Measurements from ENCODE around the gene PRKRIP1.
"Not testable (repeated sequence)": the region's sequence is repeated elsewhere in the genome, so short reads cannot be mapped to it uniquely, and the experiment has no call there.

Gene PRKRIP1

GRCh38 chr7:102453319-102453718, 57.2 kb downstream of the PRKRIP1 start:
- Histone ChIP-seq H3K4me1 (ENCODE audit: control insufficient read depth, insufficient read depth, low read length) (no peaks in the 10 kb centered on the region), H3K4me3 (ENCODE audit: low read depth, low read length) (no peak overlapping the region), H3K9ac (ENCODE audit: low read depth, low read length) (no peak overlapping the region), H3K9me3 (ENCODE audit: control insufficient read depth, insufficient read depth, low read length) (no peaks in the 10 kb centered on the region), H3K36me3 (ENCODE audit: control insufficient read depth, insufficient read depth, low read length) (peaks cover 12% of the 10 kb centered on the region), H3K27me3 (ENCODE audit: control insufficient read depth, insufficient read depth, low read length) (no peaks in the 10 kb centered on the region)

- no peaks in the 10 kb centered on the region for H3K9me3 ChIP-seq (ENCODE audit: control insufficient read depth, insufficient read depth, low read length)
- H3K4me1 ChIP-seq (ENCODE audit: control insufficient read depth, insufficient read depth, low read length): no peaks in the 10 kb centered on the region
- peaks cover 16% of the 10 kb centered on the region for H3K36me3 ChIP-seq (ENCODE audit: control insufficient read depth, insufficient read depth, low read length)
- no peak overlapping the region for H3K4me3 ChIP-seq (ENCODE audit: low read depth, low read length)
- no peak overlapping the region for H3K9ac ChIP-seq (ENCODE audit: low read depth, low read length)
- H3K27me3 ChIP-seq (ENCODE audit: control insufficient read depth, insufficient read depth, low read length): no peaks in the 10 kb centered on the region
Observed at GRCh38 chr7:102454468-102454867, 58.3 kb downstream of the PRKRIP1 start.

DNA sequence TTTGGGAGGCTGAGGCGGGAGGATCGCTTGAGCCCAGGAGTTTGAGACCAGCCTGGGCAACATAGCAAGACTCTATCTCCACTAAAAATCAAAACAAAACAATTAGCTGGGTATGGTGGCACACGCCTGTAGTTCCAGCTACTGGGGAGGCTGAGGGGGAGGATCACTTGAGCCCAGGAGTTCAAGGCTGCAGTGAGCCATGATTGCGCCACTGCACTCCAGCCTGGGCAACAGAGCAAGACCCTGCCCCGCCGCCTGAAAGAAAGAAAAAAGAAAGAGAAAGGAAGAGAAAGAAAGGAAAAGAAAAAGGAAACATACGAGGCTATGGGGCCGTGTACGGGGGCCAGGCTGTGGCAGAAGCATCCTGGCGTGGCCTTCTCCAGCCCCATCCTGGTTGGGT, 58.8 kb downstream of the PRKRIP1 start:
- not testable (repeated sequence) for H3K9ac ChIP-seq (ENCODE audit: low read depth, low read length)

DNA sequence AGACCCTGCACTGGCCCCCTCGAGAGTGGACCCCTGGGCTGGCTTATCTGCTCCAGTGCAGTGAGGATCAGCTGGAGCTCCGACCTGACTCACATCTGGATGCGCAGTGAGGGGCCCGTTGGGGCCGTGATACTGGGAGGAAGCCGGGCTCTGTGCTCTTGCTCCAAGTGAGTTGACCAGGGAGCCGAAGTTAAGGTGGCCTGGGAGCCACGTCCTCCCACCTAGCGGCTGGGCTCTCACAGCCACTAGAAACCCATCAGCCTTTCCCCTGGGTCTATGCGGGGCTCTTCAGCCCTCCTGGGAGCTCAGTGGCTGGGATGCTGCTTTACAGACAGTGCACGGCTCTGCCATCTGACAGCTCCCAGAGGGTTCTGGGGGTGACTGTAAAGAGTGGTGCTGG, 59.4 kb downstream of the PRKRIP1 start:
- peaks cover 16% of the 10 kb centered on the region for H3K36me3 ChIP-seq (ENCODE audit: control insufficient read depth, insufficient read depth, low read length)
- no peak overlapping the region for H3K4me3 ChIP-seq (ENCODE audit: low read depth, low read length)
- H3K9ac ChIP-seq (ENCODE audit: low read depth, low read length): no peak overlapping the region
- H3K4me1 ChIP-seq (ENCODE audit: control insufficient read depth, insufficient read depth, low read length): no peaks in the 10 kb centered on the region
- no peaks in the 10 kb centered on the region for H3K27me3 ChIP-seq (ENCODE audit: control insufficient read depth, insufficient read depth, low read length)
- no peaks in the 10 kb centered on the region for H3K9me3 ChIP-seq (ENCODE audit: control insufficient read depth, insufficient read depth, low read length)

More for the DNA sequence above, 58.8 kb downstream of the PRKRIP1 start:
- not testable (repeated sequence) for H3K4me1 ChIP-seq (ENCODE audit: control insufficient read depth, insufficient read depth, low read length); H3K4me3 ChIP-seq (ENCODE audit: low read depth, low read length); H3K9me3 ChIP-seq (ENCODE audit: control insufficient read depth, insufficient read depth, low read length); H3K27me3 ChIP-seq (ENCODE audit: control insufficient read depth, insufficient read depth, low read length)
- peaks cover 16% of the 10 kb centered on the region for H3K36me3 ChIP-seq (ENCODE audit: control insufficient read depth, insufficient read depth, low read length)

DNA sequence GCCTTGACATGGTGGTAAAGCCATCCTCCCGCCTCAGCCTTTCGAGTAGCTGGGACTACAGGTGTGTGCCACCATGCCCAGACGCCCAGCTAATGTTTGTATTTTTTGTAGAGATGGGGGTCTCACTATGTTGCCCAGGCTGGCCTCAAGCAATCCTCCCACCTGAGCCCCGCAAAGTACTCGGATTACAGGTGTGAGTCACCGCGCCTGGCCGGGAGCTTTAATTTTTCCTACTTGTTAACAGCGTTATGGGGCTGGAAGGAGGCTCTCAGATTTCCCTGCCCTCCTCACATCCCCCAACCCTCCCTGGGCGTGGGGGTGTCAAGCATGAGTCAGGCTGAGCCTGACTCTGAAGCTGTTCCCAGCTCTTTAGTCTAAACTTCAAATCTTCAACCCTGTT, 60.2 kb downstream of the PRKRIP1 start:
- Histone ChIP-seq H3K9me3 (ENCODE audit: control insufficient read depth, insufficient read depth, low read length) (no peaks in the 10 kb centered on the region), H3K4me3 (ENCODE audit: low read depth, low read length) (no peak overlapping the region), H3K36me3 (ENCODE audit: control insufficient read depth, insufficient read depth, low read length) (peaks cover 16% of the 10 kb centered on the region), H3K4me1 (ENCODE audit: control insufficient read depth, insufficient read depth, low read length) (no peaks in the 10 kb centered on the region), H3K9ac (ENCODE audit: low read depth, low read length) (no peak overlapping the region), H3K27me3 (ENCODE audit: control insufficient read depth, insufficient read depth, low read length) (no peaks in the 10 kb centered on the region)

DNA sequence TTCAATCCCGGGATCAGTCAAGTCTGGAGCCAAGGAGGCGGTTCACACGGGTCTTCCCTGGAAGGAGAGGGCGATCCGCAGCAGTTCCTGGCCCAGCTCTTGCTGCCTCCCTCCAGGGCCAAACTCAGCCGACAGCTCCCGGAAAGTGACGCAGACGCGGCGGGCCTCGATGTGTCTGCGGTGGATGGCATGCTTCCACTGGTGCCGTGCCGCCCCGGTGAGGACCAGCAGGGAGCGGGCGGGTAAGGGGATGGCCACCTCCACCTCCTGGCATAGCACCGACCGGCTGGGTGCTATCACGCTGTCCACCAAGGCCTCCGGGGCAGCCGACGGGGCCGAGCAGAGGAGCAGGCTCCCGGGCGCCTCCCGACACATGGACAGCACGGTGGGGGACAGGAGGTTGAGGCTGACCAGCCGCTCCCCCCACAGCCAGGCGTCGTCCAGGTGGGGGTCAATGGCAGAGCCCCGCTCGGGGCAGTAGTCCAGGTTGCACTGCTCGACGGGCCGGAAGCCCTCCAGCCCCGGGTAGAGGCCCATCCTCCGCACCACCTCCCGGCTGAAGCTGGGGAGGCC, 61.3 kb downstream of the PRKRIP1 start:
- no peak overlapping the region for H3K9ac ChIP-seq (ENCODE audit: low read depth, low read length)
- peaks cover 16% of the 10 kb centered on the region for H3K36me3 ChIP-seq (ENCODE audit: control insufficient read depth, insufficient read depth, low read length)
- no peaks in the 10 kb centered on the region for H3K4me1 ChIP-seq (ENCODE audit: control insufficient read depth, insufficient read depth, low read length)
- H3K4me3 ChIP-seq (ENCODE audit: low read depth, low read length): no peak overlapping the region
- no peaks in the 10 kb centered on the region for H3K27me3 ChIP-seq (ENCODE audit: control insufficient read depth, insufficient read depth, low read length)
- H3K9me3 ChIP-seq (ENCODE audit: control insufficient read depth, insufficient read depth, low read length): no peaks in the 10 kb centered on the region

GRCh38 chr7:102459221-102459844, 63.2 kb downstream of the PRKRIP1 start:
- H3K9ac ChIP-seq (ENCODE audit: low read depth, low read length): no peak overlapping the region
- peaks cover 16% of the 10 kb centered on the region for H3K36me3 ChIP-seq (ENCODE audit: control insufficient read depth, insufficient read depth, low read length)
- H3K27me3 ChIP-seq (ENCODE audit: control insufficient read depth, insufficient read depth, low read length): no peaks in the 10 kb centered on the region
- no peak overlapping the region for H3K4me3 ChIP-seq (ENCODE audit: low read depth, low read length)
- no peaks in the 10 kb centered on the region for H3K9me3 ChIP-seq (ENCODE audit: control insufficient read depth, insufficient read depth, low read length)
- no peaks in the 10 kb centered on the region for H3K4me1 ChIP-seq (ENCODE audit: control insufficient read depth, insufficient read depth, low read length)

DNA sequence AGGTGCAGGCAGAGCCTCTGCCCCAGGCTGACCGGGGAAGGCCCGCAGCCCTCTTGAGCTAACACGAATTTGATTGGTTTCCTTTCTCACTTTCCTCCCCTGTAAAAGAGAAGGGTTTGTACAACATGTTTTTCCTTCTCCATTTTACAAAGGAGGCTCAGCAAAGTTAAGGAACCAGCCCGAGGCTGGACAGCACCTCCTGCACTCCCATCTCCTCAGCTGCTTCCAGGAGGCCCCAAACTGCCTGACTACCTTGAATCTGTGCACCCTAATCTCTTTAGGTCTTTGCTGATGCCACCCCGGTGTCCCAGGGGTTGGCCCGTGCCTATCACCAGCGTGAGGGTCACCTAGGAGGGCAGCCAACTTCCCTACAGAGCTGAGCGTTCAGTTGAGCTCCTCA, 64.3 kb downstream of the PRKRIP1 start:
- Histone ChIP-seq H3K4me1 (ENCODE audit: control insufficient read depth, insufficient read depth, low read length) (no peaks in the 10 kb centered on the region), H3K4me3 (ENCODE audit: low read depth, low read length) (no peak overlapping the region), H3K27me3 (ENCODE audit: control insufficient read depth, insufficient read depth, low read length) (no peaks in the 10 kb centered on the region), H3K9ac (ENCODE audit: low read depth, low read length) (no peak overlapping the region), H3K36me3 (ENCODE audit: control insufficient read depth, insufficient read depth, low read length) (peaks cover 16% of the 10 kb centered on the region), H3K9me3 (ENCODE audit: control insufficient read depth, insufficient read depth, low read length) (no peaks in the 10 kb centered on the region)

DNA sequence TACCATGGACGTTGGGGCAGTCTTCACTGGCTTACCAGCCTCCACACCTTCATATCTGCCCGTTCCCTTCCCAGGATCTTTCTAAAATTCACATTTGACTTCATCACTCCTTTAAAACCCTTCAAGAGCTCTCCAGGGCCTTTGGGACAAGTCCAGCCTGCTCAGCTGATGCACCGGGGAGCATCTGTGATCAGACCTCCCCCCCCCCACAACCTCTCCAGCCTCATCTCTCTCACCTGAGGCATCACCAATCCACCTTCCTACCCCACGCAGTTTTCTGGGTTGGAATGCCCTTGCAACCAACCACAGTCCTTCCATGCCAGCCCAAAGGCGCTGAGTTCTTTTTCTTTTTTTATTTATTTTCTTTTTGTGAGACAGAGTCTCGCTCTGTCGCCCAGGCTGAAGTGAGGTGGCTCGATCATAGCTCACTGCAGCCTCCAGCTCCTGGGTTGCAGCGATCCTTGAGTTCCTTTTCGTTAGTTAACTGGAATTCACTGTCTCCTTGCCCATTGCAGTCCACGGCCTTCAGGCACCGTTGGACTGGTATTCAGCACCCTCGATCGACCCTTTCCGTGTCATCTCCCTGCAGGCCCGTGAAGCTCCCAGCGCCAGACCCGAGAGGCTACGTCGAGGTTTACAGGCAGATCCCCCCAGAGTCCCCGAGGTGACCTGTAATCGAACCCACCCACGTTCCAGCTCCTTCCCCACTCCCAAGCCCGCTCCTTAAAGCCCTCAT, 67.8 kb downstream of the PRKRIP1 start:
- Histone ChIP-seq H3K36me3 (ENCODE audit: control insufficient read depth, insufficient read depth, low read length) (peaks cover 8% of the 10 kb centered on the region), H3K4me3 (ENCODE audit: low read depth, low read length) (peak overlapping the region; percentile 99), H3K9ac (ENCODE audit: low read depth, low read length) (peak overlapping the region; percentile 97), H3K27me3 (ENCODE audit: control insufficient read depth, insufficient read depth, low read length) (no peaks in the 10 kb centered on the region), H3K4me1 (ENCODE audit: control insufficient read depth, insufficient read depth, low read length) (peaks cover 2% of the 10 kb centered on the region), H3K9me3 (ENCODE audit: control insufficient read depth, insufficient read depth, low read length) (no peaks in the 10 kb centered on the region)

DNA sequence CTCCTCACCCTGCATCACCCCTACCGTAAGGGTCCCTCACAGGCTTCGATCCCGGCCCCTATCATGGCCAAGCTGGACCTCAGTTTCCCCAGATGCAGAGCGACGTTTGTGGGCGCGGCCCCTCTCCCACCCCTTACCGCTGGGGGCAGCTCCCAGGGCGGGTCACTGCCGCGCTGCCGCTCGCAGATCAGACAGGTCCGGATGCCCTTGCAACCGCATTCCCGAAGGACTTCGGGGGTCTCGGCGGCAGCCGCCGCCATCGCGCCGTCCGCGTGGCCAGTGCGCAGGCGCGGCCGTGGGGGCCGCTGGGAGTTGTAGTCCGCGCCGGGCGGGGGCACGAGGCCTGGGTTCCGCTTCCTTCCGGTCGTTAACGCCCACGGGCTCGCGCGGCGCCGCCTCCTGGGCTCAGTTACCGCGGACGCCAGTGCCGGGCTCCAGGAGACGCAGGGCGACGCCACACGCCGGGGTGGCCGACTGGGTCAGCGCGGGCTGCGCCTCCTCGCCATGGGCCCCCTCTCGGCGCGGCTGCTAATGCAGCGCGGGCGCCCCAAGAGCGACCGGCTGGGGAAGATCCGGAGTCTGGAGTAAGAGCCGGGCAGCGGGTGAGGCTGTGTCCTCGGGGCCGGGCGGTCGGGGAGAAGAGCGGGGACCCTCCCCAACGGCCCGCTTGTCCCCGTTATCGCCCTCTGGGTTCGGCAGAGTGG, 68.6 kb downstream of the PRKRIP1 start, which contains the start of the genes ALKBH4 and LRWD1:
ALKBH4 (minus strand) TSS at position 287 of the 704 bp plus-strand sequence; CDS start at position 260, 27 bp downstream.
LRWD1 (plus strand) TSS at position 408 of the 704 bp plus-strand sequence; CDS start at position 505, 97 bp downstream.
- Histone ChIP-seq H3K9ac (ENCODE audit: low read depth, low read length) (peak within 1 kb of the TSS; percentile 97), H3K36me3 (ENCODE audit: control insufficient read depth, insufficient read depth, low read length) (peaks cover 12% of the 10 kb centered on the region), H3K4me3 (ENCODE audit: low read depth, low read length) (peak within 1 kb of the TSS; percentile 99), H3K27me3 (ENCODE audit: control insufficient read depth, insufficient read depth, low read length) (no peaks in the 10 kb centered on the region), H3K4me1 (ENCODE audit: control insufficient read depth, insufficient read depth, low read length) (peaks cover 2% of the 10 kb centered on the region), H3K9me3 (ENCODE audit: control insufficient read depth, insufficient read depth, low read length) (no peaks in the 10 kb centered on the region)

- no peak overlapping the region for H3K4me3 ChIP-seq (ENCODE audit: low read depth, low read length)
- no peak overlapping the region for H3K9ac ChIP-seq (ENCODE audit: low read depth, low read length)
- H3K27me3 ChIP-seq (ENCODE audit: control insufficient read depth, insufficient read depth, low read length): no peaks in the 10 kb centered on the region
- no peaks in the 10 kb centered on the region for H3K9me3 ChIP-seq (ENCODE audit: control insufficient read depth, insufficient read depth, low read length)
- peaks cover 14% of the 10 kb centered on the region for H3K36me3 ChIP-seq (ENCODE audit: control insufficient read depth, insufficient read depth, low read length)
- peaks cover 2% of the 10 kb centered on the region for H3K4me1 ChIP-seq (ENCODE audit: control insufficient read depth, insufficient read depth, low read length)
Observed at GRCh38 chr7:102466097-102466496, 69.9 kb downstream of the PRKRIP1 start.

All from iPS-15b (cell line).